Measurements from ENCODE around the gene HHAT. TPM values are rescaled to one million over a fixed set of nuclear protein-coding genes. Genes with fewer than 3 reads are reported as not detected.

HHAT gene
- total RNA-seq, 3 donors from 2014 or later = 3.8 to 31.6 (median 15.1) TPM

GRCh38 chr1:210690236-210690635 is 361.5 kb downstream of the HHAT start:
- no peak overlapping the region for H3K4me3 ChIP-seq
- intact Hi-C loops (cut with DNase I; ENCODE audit: low total_unique reads) = no loop called here
- no peaks in the 10 kb centered on the region for H3K4me1 ChIP-seq
- no peak for DNase-seq (ENCODE audit: low spot score in 2 of 2)
- H3K27me3 ChIP-seq = no peaks in the 10 kb centered on the region
- no peak overlapping the region for H3K27ac ChIP-seq
- H3K36me3 ChIP-seq = no peaks in the 10 kb centered on the region
- TF ChIP-seq POLR2AphosphoS5 (IDR thresholded peaks at IDR 0.05) (no peak), CTCF (IDR thresholded peaks at IDR 0.05) (no peak), POLR2A (IDR thresholded peaks at IDR 0.05) (no peak)
- H3K9me3 ChIP-seq = no peaks in the 10 kb centered on the region

GRCh38 chr1:210691039-210691610 is 362.4 kb downstream of the HHAT start:
- H3K4me3 ChIP-seq = no peak overlapping the region
- no peak for DNase-seq (ENCODE audit: low spot score in 2 of 2)
- H3K36me3 ChIP-seq = no peaks in the 10 kb centered on the region
- no peak for TF ChIP-seq POLR2AphosphoS5 (IDR thresholded peaks at IDR 0.05)
- no peak for TF ChIP-seq POLR2A (IDR thresholded peaks at IDR 0.05)
- TF ChIP-seq CTCF (IDR thresholded peaks at IDR 0.05) = no peak
- no peaks in the 10 kb centered on the region for H3K4me1 ChIP-seq
- no peak overlapping the region for H3K27ac ChIP-seq
- intact Hi-C loops (cut with DNase I; ENCODE audit: low total_unique reads) = no loop called here
- no peaks in the 10 kb centered on the region for H3K9me3 ChIP-seq
- no peaks in the 10 kb centered on the region for H3K27me3 ChIP-seq

GRCh38 chr1:210692796-210693195 is 364.1 kb downstream of the HHAT start:
- no peaks in the 10 kb centered on the region for H3K4me1 ChIP-seq
- H3K36me3 ChIP-seq = no peaks in the 10 kb centered on the region
- no peak for DNase-seq (ENCODE audit: low spot score in 2 of 2)
- intact Hi-C loops (cut with DNase I; ENCODE audit: low total_unique reads) = no loop called here
- TF ChIP-seq POLR2AphosphoS5 (IDR thresholded peaks at IDR 0.05) = no peak
- no peak for TF ChIP-seq POLR2A (IDR thresholded peaks at IDR 0.05)
- no peak for TF ChIP-seq CTCF (IDR thresholded peaks at IDR 0.05)
- no peaks in the 10 kb centered on the region for H3K9me3 ChIP-seq
- no peak overlapping the region for H3K4me3 ChIP-seq
- no peak overlapping the region for H3K27ac ChIP-seq
- H3K27me3 ChIP-seq = no peaks in the 10 kb centered on the region

- H3K27me3 ChIP-seq = no peaks in the 10 kb centered on the region
- H3K27ac ChIP-seq = no peak overlapping the region
- no peak for DNase-seq (ENCODE audit: low spot score in 2 of 2)
- H3K4me3 ChIP-seq = no peak overlapping the region
- no peaks in the 10 kb centered on the region for H3K4me1 ChIP-seq
- no peak for TF ChIP-seq POLR2AphosphoS5 (IDR thresholded peaks at IDR 0.05)
- no peak for TF ChIP-seq CTCF (IDR thresholded peaks at IDR 0.05)
- no peak for TF ChIP-seq POLR2A (IDR thresholded peaks at IDR 0.05)
- intact Hi-C loops (cut with DNase I; ENCODE audit: low total_unique reads) = loop anchor here (2.0 kb wide), 1 partner anchor 50 kb away; no protein-coding TSS in a partner anchor
- H3K36me3 ChIP-seq = no peaks in the 10 kb centered on the region
- no peaks in the 10 kb centered on the region for H3K9me3 ChIP-seq
Measured at GRCh38 chr1:210695026-210695425, 366.3 kb downstream of the HHAT start.

GRCh38 chr1:210696709-210697108 is 368.0 kb downstream of the HHAT start:
- no peak overlapping the region for H3K4me3 ChIP-seq
- no peaks in the 10 kb centered on the region for H3K36me3 ChIP-seq
- no peaks in the 10 kb centered on the region for H3K27me3 ChIP-seq
- TF ChIP-seq POLR2AphosphoS5 (IDR thresholded peaks at IDR 0.05) (no peak), CTCF (IDR thresholded peaks at IDR 0.05) (no peak), POLR2A (IDR thresholded peaks at IDR 0.05) (no peak)
- no peak overlapping the region for H3K27ac ChIP-seq
- H3K9me3 ChIP-seq = no peaks in the 10 kb centered on the region
- intact Hi-C loops (cut with DNase I; ENCODE audit: low total_unique reads) = no loop called here
- no peak for DNase-seq (ENCODE audit: low spot score in 2 of 2)
- no peaks in the 10 kb centered on the region for H3K4me1 ChIP-seq

Measured in breast epithelium (tissue), 4 donors.